PC-9 (cell line): ENCODE results near the gene DDX4. TPM values are rescaled to one million over a fixed set of nuclear protein-coding genes. Genes with fewer than 3 reads are reported as not detected.

Experiments
- BruUV-seq: library from RNA; stranded (reverse); fragments of 400-500 nt; replicated peaks from 2 replicates; lab custom pipeline; 2021; lab: Mats Ljungman, UMichigan
- CTCF ChIA-PET: fragments of 300-600 bp; sonication (Branson Sonifier 250); formaldehyde crosslinking; loops from one replicate; lab custom pipeline; 2022; ENCODE audit warnings: antibody characterized with exemption; lab: Charles Lee
- POLR2A ChIA-PET: fragments of 300-600 bp; sonication (Branson Sonifier 250); formaldehyde crosslinking; loops from one replicate; lab custom pipeline; 2022; ENCODE audit warnings: antibody characterized with exemption; ENCODE audit not compliant: unreplicated experiment; lab: Charles Lee
- DNase-seq, 2 experiments: peaks; one replicate each; pipeline versions ENCODE4 v3.0.0 to v3.0.0-alpha.2; 2015 to 2022; ENCODE audit warnings: mixed read lengths in 1 of 2
- H2AFZ ChIP-seq: fragments of 200-600 bp; sonication (generic); 2 replicates; pipeline ENCODE4 v1.8.1; 2017; ENCODE audit warnings: antibody characterized with exemption
- H3F3A ChIP-seq: fragments of 200-600 bp; sonication (generic); 2 replicates; pipeline ENCODE4 v1.8.1; 2017; ENCODE audit warnings: antibody characterized with exemption, mild to moderate bottlenecking, low read depth; ENCODE audit not compliant: insufficient read depth
- H3K27ac ChIP-seq: fragments of 200-600 bp; sonication (generic); 2 replicates; pipeline ENCODE4 v1.6.1; 2016; ENCODE audit warnings: mixed run types
- H3K27me3 ChIP-seq: fragments of 200-600 bp; sonication (generic); 2 replicates; pipeline ENCODE4 v1.6.1; 2016; ENCODE audit warnings: low read depth, mixed run types; ENCODE audit not compliant: insufficient read depth
- H3K36me3 ChIP-seq: fragments of 200-600 bp; sonication (generic); 2 replicates; pipeline ENCODE4 v1.6.1; 2016; ENCODE audit warnings: low read depth, mixed run types
- H3K4me1 ChIP-seq: fragments of 200-600 bp; sonication (generic); replicated peaks from 2 replicates; pipeline ENCODE4 v1.6.1; 2016; ENCODE audit warnings: mixed run types; ENCODE audit not compliant: insufficient read depth
- H3K4me2 ChIP-seq: fragments of 200-600 bp; sonication (generic); 2 replicates; pipeline ENCODE4 v1.6.1; 2017; ENCODE audit warnings: mixed run types
- H3K4me3 ChIP-seq: fragments of 200-600 bp; sonication (generic); 2 replicates; pipeline ENCODE4 v1.6.1; 2016; ENCODE audit warnings: mixed run types
- H3K79me2 ChIP-seq: fragments of 200-600 bp; sonication (generic); 2 replicates; pipeline ENCODE4 v1.6.1; 2017; ENCODE audit warnings: low read depth, mixed run types
- H3K9me2 ChIP-seq: fragments of 200-600 bp; sonication (generic); 2 replicates; pipeline ENCODE4 v1.8.1; 2017; ENCODE audit warnings: mild to moderate bottlenecking; ENCODE audit not compliant: insufficient read depth
- H3K9me3 ChIP-seq: fragments of 200-600 bp; sonication (generic); 2 replicates; pipeline ENCODE4 v1.8.1; 2016; ENCODE audit warnings: low read depth; ENCODE audit not compliant: insufficient read depth
- H4K20me1 ChIP-seq: fragments of 200-600 bp; sonication (generic); 2 replicates; pipeline ENCODE4 v1.8.1; 2017; ENCODE audit not compliant: insufficient read depth
- EZH2 ChIP-seq: fragments of 200-600 bp; sonication (generic); IDR thresholded peaks from 2 replicates; pipeline ENCODE4 v1.8.0; 2017; ENCODE audit warnings: antibody characterized with exemption, low read depth
- intact Hi-C: fragments of 100-400 bp; cut with micrococcal nuclease; formaldehyde crosslinking; loops from one replicate; pipeline ENCODE4 v1.10.0; 2022; ENCODE audit not compliant: unreplicated experiment
- total RNA-seq: library from RNA; stranded (reverse); gene quantifications from 2 replicates; pipeline ENCODE4 v1.2.3, GENCODE V29; 2021
- TF ChIP-seq, protein P1 (sequence below): fragments of 200-600 bp; sonication (generic); conservative IDR thresholded peaks from 2 replicates; pipeline ENCODE4 v1.6.1; 2017; ENCODE audit warnings: mixed run types, antibody characterized with exemption, mild to moderate bottlenecking, moderate library complexity

The DDX4 gene
- total RNA-seq, 1 experiment from 2014 or later = not detected

DNA sequence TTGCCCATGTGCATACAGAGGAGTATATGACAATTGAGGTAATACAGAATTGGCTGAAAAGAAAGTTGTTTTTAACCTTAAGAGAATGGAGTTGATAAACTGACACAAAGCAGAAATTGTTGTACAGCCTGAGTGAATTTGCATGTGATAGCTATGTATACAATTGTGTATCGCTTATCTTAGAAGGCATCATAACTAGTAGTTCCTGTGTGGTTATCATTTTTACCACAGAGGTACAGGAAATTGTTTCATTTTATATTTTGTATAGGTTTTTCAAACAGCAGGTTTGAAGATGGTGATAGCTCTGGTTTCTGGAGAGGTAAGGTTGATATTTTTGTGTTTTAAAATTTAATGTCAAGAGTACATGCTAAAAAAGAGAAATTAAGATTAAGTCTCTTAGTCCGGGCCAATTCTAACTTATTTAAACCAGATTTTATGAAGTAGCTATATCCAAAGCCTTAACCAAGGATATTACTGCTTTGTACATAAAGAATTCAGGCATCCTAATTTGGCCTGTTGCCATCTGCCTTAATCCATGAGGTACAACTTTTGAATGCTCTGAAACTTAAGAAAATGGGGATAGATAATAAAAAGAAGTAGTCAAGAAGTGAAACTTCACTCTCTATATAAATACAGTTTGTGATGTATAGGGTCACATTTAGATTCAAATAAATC is 26.0 kb downstream of the DDX4 start:
- intact Hi-C loops = no loop called here
- Histone ChIP-seq H4K20me1 (no peaks in the 10 kb centered on the region), H3K9me3 (no peaks in the 10 kb centered on the region), H3K4me3 (no peak overlapping the region), H3K36me3 (no peaks in the 10 kb centered on the region), H3K4me2 (no peak overlapping the region), H3K79me2 (no peaks in the 10 kb centered on the region), H2AFZ (no peak overlapping the region), H3K9me2 (peaks cover 5% of the 10 kb centered on the region; the same call in 1 of the 2 replicates), H3K4me1 (no peaks in the 10 kb centered on the region), H3K27me3 (no peaks in the 10 kb centered on the region), H3K27ac (no peak overlapping the region), H3F3A (no peaks in the 10 kb centered on the region)
- CTCF ChIA-PET = no interaction called here
- no peak for TF ChIP-seq EZH2
- TF ChIP-seq, protein P1, sequence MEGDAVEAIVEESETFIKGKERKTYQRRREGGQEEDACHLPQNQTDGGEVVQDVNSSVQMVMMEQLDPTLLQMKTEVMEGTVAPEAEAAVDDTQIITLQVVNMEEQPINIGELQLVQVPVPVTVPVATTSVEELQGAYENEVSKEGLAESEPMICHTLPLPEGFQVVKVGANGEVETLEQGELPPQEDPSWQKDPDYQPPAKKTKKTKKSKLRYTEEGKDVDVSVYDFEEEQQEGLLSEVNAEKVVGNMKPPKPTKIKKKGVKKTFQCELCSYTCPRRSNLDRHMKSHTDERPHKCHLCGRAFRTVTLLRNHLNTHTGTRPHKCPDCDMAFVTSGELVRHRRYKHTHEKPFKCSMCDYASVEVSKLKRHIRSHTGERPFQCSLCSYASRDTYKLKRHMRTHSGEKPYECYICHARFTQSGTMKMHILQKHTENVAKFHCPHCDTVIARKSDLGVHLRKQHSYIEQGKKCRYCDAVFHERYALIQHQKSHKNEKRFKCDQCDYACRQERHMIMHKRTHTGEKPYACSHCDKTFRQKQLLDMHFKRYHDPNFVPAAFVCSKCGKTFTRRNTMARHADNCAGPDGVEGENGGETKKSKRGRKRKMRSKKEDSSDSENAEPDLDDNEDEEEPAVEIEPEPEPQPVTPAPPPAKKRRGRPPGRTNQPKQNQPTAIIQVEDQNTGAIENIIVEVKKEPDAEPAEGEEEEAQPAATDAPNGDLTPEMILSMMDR = no peak
- no TSS peak for BruUV-seq
- POLR2A ChIA-PET = interaction anchor here (0.6 kb wide), 1 partner anchor 16 kb away, joined by 3 read pairs; no protein-coding TSS in a partner anchor
- no peak for DNase-seq

DNA sequence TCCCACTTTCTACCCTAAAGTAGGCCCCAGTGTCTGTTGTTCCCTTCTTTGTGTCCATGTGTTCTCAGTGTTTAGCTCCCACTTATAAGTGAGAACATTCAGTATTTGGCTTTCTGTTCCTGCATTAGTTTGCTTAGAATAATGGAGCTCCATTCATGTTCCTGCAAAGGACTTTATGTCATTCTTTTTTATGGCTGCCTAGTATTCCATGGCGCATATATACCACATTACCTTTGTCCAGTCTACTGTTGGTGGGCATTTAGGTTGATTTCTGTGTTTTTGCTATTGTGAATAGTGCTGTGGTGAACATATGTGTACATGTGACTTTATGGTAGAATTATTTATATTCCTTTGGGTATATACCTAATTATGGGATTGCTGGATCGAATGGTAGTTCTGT is 30.4 kb downstream of the DDX4 start:
- Histone ChIP-seq H3K27ac (no peak overlapping the region), H3K36me3 (no peaks in the 10 kb centered on the region), H4K20me1 (no peaks in the 10 kb centered on the region), H3K79me2 (no peaks in the 10 kb centered on the region), H3K4me1 (0 out of 2 replicates have a peak, but pooled peaks cover 9% of the 10 kb centered on the region), H3F3A (no peaks in the 10 kb centered on the region), H3K9me3 (no peaks in the 10 kb centered on the region), H3K9me2 (no peaks in the 10 kb centered on the region), H3K4me2 (no peak overlapping the region), H2AFZ (no peak overlapping the region), H3K27me3 (no peaks in the 10 kb centered on the region), H3K4me3 (no peak overlapping the region)
- CTCF ChIA-PET = no interaction called here
- POLR2A ChIA-PET = no interaction called here
- intact Hi-C loops = no loop called here
- DNase-seq = no peak
- no peak for TF ChIP-seq EZH2
- TF ChIP-seq, protein P1 = no peak
- no TSS peak for BruUV-seq

- Histone ChIP-seq H3K4me1 (0 out of 2 replicates have a peak, but pooled peaks cover 9% of the 10 kb centered on the region), H3K27me3 (no peaks in the 10 kb centered on the region), H3K36me3 (no peaks in the 10 kb centered on the region), H4K20me1 (no peaks in the 10 kb centered on the region), H3K79me2 (no peaks in the 10 kb centered on the region), H3K4me2 (no peak overlapping the region), H3K9me2 (no peaks in the 10 kb centered on the region; the same call in 1 of the 2 replicates), H3K27ac (no peak overlapping the region), H3K4me3 (no peak overlapping the region), H2AFZ (no peak overlapping the region), H3K9me3 (no peaks in the 10 kb centered on the region), H3F3A (no peaks in the 10 kb centered on the region)
- intact Hi-C loops = no loop called here
- DNase-seq = no peak
- POLR2A ChIA-PET = no interaction called here
- no TSS peak for BruUV-seq
- CTCF ChIA-PET = no interaction called here
- TF ChIP-seq EZH2 = no peak
- TF ChIP-seq, protein P1 = no peak
Observed at GRCh38 chr5:55771175-55771655, 33.4 kb downstream of the DDX4 start.
